HG03460 (cell line): ENCODE results near the gene UBXN10.

Experiments used
- ATAC-seq: cut with Tn5 transposase; IDR thresholded peaks from one replicate; pipeline ENCODE4 v1.9.1; 2021; ENCODE audit not compliant: unreplicated experiment

The UBXN10 gene

DNA sequence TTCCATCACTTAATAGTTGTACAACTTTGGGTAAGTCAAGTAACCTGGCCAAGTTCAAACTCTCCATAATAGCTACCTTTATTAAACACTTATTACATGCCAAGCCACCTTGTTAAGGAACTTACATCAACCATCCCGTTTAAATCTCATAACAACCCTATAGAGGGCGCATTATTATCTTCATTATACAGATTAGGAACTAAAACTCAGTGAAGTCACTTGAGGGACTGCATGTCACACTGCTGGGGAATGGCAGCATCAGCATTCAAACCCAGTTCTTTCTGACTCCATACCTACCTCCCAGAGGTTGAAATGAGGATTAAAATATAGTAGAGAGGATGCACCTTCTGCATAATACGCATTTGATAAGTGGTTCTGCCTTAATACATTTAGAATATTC lies 47.5 kb downstream of the UBXN10 start:
- ATAC-seq: no peak

DNA sequence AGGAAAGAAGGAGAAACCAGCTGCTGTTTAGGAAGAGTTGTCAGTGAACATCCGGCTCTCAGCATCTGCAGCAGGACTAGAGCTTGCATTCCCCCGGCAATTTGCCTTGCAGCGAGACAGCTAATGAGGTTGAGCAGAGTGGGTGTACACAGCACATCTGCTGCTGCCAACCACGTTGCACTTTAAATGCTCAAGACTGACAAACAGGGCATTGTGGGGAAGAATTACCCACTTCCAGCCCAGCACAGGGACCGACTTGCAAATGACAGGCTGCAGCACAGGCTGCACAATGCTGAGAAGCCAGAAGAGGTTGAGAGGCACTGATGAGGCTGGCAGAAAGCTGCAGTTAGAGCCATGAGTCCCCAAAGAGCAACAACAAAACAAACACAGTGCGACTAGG lies 48.0 kb downstream of the UBXN10 start:
- no peak for ATAC-seq

DNA sequence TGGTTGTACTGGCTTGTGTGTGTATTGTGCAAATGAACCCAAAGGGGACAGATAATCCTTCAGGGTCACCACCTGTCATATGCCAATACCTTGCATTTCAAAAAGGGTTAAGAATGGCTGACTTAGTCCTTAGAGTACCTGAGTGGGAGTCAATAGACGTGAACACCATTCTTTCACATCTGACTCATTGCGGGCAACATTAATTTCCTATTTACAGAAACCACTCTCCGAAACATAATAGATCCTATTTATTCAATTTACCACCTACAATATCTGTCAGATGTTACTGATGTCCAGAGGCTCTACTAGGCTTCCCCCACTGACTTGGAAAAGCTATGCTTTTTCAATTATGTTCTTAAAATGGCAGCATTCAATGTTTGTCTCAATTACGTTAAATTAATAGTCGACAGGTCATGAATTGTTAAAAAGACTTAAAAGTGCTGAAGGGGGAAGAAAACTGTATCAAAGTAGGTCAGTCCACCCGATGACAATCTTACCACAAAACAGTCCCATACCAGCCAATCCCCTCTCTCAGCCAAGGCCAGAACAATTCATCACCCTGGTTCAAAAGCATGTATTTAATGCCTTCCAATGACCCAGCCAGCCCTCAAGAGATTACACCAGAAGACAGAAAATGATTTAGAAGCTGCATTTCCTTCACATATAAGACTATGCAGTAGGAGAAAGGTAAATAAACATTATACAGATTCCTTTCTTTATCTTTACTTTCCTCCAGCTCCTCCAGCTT lies 49.1 kb downstream of the UBXN10 start:
- ATAC-seq: no peak

DNA sequence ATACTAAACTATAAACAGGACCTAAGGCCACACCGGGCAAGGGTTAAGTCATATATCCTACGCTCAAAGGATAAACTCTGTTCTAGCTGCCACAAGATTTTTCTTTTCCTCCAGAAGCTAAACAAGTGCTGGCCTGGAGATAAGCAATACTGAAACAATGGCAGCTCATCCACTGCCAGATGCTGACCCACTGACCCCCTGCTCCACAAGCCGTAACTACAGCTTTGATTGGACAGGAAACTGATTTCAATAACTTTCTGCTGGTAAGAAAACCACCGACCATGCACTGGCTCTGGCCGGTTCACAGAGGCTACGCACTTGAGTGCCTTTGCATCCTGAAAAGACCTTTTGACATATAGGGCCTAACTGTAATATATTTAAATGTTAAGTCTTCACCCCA lies 51.8 kb downstream of the UBXN10 start:
- ATAC-seq: no peak

DNA sequence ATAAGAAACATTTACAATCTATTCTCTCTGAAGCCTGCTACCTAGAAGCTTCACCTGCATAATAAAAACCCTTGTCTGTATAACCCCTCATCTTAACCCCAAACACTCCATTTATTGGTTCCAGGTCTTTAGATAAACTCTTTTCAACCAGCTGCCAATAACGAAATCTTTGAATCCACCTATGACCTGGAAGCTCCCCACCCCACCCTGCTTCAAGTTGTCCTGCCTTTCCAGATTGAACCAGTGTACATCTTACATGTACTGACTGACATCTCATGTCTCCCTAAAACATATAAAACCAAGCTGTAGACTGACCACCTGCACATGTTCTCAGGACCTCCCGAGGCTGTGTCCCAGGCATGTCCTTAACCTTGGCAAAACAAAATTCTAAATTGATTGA lies 54.1 kb downstream of the UBXN10 start:
- ATAC-seq: no peak

DNA sequence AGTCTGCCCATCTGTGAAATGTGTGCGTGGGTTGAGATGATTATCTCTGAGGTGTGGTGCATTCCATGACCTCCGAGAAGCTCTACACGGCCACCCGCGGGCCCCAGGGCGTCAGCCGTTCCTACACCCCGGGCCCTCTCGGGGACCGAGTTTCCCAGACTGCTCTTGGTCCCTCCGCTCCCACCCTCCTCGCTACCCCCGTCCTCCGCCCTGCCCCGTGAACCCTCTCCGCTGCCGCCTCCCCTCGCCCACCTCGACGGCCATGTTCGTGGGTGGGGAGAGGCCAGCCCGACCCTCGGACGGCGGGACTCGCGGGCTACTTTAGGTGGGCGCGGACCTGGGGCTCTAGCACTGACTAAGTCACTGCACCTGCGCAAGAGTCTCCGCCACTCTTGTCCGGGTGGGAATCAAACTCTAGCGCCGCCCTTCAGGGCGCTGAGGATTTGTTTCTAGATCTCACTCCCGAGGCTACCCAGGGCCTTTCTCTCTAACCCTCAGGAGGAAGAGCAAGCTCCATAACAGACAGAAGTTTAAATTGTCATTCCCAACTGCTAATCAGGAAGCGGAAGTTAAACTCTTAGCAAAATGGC lies 57.1 kb downstream of the UBXN10 start:
- no peak for ATAC-seq
